Stimulated activated CD4-positive, alpha-beta T cell treated with anti-CD3 and anti-CD28 coated beads, Interleukin-12 subunit alpha, Interleukin-12 subunit beta, amount 100 ng/mL, for 4 hours (primary cell): Measurements from ENCODE around the gene FNDC3B.

Experiments
- DNase-seq: peaks from one replicate; pipeline ENCODE4 v3.0.0-alpha.2; 2020

The FNDC3B gene

GRCh38 chr3:172195407-172195754, 156.0 kb downstream of the FNDC3B start:
- no peak for DNase-seq

- no peak for DNase-seq
Observed at GRCh38 chr3:172197344-172197743, 158.0 kb downstream of the FNDC3B start.

GRCh38 chr3:172198428-172198827, 159.1 kb downstream of the FNDC3B start:
- no peak for DNase-seq

- DNase-seq, result no peak
Observed at GRCh38 chr3:172199850-172200369, 160.5 kb downstream of the FNDC3B start.

GRCh38 chr3:172201136-172201869, 161.9 kb downstream of the FNDC3B start:
- DNase-seq, result no peak

GRCh38 chr3:172201870-172202236, 162.5 kb downstream of the FNDC3B start:
- no peak for DNase-seq

GRCh38 chr3:172202797-172203196, 163.4 kb downstream of the FNDC3B start:
- no peak for DNase-seq

GRCh38 chr3:172203522-172204258, 164.3 kb downstream of the FNDC3B start:
- DNase-seq, result no peak

GRCh38 chr3:172204716-172205115, 165.3 kb downstream of the FNDC3B start:
- no peak for DNase-seq

- no peak for DNase-seq
Observed at GRCh38 chr3:172208586-172209332, 169.4 kb downstream of the FNDC3B start.

GRCh38 chr3:172209333-172210321, 170.2 kb downstream of the FNDC3B start:
- no peak for DNase-seq

GRCh38 chr3:172210355-172210754, 171.0 kb downstream of the FNDC3B start:
- no peak for DNase-seq

GRCh38 chr3:172211123-172211522, 171.7 kb downstream of the FNDC3B start:
- no peak for DNase-seq

- DNase-seq, result no peak
Observed at GRCh38 chr3:172213200-172213599, 173.8 kb downstream of the FNDC3B start.

GRCh38 chr3:172213904-172214303, 174.5 kb downstream of the FNDC3B start:
- no peak for DNase-seq

GRCh38 chr3:172216267-172216666, 176.9 kb downstream of the FNDC3B start:
- no peak for DNase-seq

GRCh38 chr3:172216911-172217310, 177.5 kb downstream of the FNDC3B start:
- no peak for DNase-seq

GRCh38 chr3:172217877-172218276, 178.5 kb downstream of the FNDC3B start:
- DNase-seq, result no peak

- DNase-seq, result no peak
Observed at GRCh38 chr3:172218350-172219323, 179.3 kb downstream of the FNDC3B start.

GRCh38 chr3:172219750-172220149, 180.4 kb downstream of the FNDC3B start:
- DNase-seq, result no peak

GRCh38 chr3:172221547-172221946, 182.2 kb downstream of the FNDC3B start:
- no peak for DNase-seq
